ENCODE data around the gene RALGAPB.

RALGAPB gene

GRCh38 chr20:38610521-38610920, 137.9 kb downstream of the RALGAPB start:
- peak; percentile 37 for DNase-seq (ENCODE audit: low read depth)

- no peak for DNase-seq (ENCODE audit: low read depth)
Measured at GRCh38 chr20:38612751-38613515, 140.3 kb downstream of the RALGAPB start.

GRCh38 chr20:38615283-38615682, 142.6 kb downstream of the RALGAPB start:
- DNase-seq (ENCODE audit: low read depth) = no peak

GRCh38 chr20:38616457-38616856, 143.8 kb downstream of the RALGAPB start:
- DNase-seq (ENCODE audit: low read depth) = no peak

GRCh38 chr20:38617011-38617829, 144.6 kb downstream of the RALGAPB start:
- peak; percentile 53 for DNase-seq (ENCODE audit: low read depth)

- no peak for DNase-seq (ENCODE audit: low read depth)
Measured at GRCh38 chr20:38617830-38618196, 145.2 kb downstream of the RALGAPB start.

- no peak for DNase-seq (ENCODE audit: low read depth)
Measured at GRCh38 chr20:38620441-38620840, 147.8 kb downstream of the RALGAPB start.

GRCh38 chr20:38623061-38623460, 150.4 kb downstream of the RALGAPB start:
- DNase-seq (ENCODE audit: low read depth) = no peak

GRCh38 chr20:38624084-38624483, 151.4 kb downstream of the RALGAPB start:
- no peak for DNase-seq (ENCODE audit: low read depth)

GRCh38 chr20:38625896-38626295, 153.3 kb downstream of the RALGAPB start:
- no peak for DNase-seq (ENCODE audit: low read depth)

GRCh38 chr20:38626921-38627659, 154.4 kb downstream of the RALGAPB start:
- no peak for DNase-seq (ENCODE audit: low read depth)
